Breast epithelium (tissue), 3 donors: ENCODE data around the gene POTEH.
"Not testable (repeated sequence)": the region's sequence is repeated elsewhere in the genome, so short reads cannot be mapped to it uniquely, and the experiment has no call there.

Source experiments
- CTCF ChIP-seq, 3 donors: fragments of 450-650 bp; IDR thresholded peaks; one replicate each; pipeline ENCODE4 v1.5.1; 2016 to 2017; ENCODE audit warnings: antibody characterized with exemption in 3 of 3, mild to moderate bottlenecking in 3 of 3, moderate library complexity in 3 of 3
- POLR2A ChIP-seq: fragments of 450-650 bp; IDR thresholded peaks from one replicate; pipeline ENCODE4 v1.6.1; 2016; ENCODE audit warnings: antibody characterized with exemption, mild to moderate bottlenecking, moderate library complexity
- POLR2AphosphoS5 ChIP-seq, 3 donors: sonication (generic); formaldehyde crosslinking; IDR thresholded peaks; one replicate each; pipeline ENCODE4 v1.6.1; 2017; ENCODE audit warnings: antibody characterized with exemption in 3 of 3

GRCh38 chr22:15687676-15688075, 2.1 kb upstream of the POTEH start:
- not testable (repeated sequence) for TF ChIP-seq POLR2AphosphoS5 (IDR thresholded peaks at IDR 0.05); POLR2A; CTCF (IDR thresholded peaks at IDR 0.05)
